NCI-H510A treated with DMSO at 0.1 percent for 48 hours (cell line): ENCODE measurements around the gene P4HA2.
A peak's percentile ranks its signal among the peaks of the same experiment; 100 is the strongest.
"Not testable (repeated sequence)": the region's sequence is repeated elsewhere in the genome, so short reads cannot be mapped to it uniquely, and the experiment has no call there.

Source experiments
- DNase-seq: peaks from one replicate; lab custom pipeline; 2025; lab: John Stamatoyannopoulos, UW

The P4HA2 gene

DNA sequence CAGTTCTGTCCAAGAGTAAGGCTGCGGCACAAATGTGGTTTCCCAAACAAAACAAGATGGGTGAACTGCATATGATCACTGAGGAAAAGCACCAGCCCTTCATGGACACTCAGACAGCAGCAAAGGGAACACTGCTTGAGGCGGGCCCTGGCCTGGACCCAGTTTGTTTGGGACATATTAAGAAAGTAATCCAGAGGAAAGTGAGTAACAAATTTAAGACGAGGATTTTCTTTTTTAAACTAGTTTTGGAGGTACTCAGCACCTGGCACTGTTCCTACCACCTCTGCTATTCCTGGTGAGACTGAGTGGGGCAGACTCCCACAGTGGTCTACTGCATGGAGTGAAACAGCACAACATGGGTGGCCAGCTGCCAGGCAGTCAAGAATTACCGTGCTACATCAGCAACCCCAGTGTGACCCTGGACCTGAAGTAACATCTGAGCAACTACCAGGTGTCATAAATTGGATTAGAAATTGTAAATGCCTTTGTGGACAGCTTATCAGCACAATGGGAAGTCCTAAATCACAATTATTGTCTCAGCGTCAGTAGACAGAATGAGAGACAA lies 28.5 kb downstream of the P4HA2 start:
- no peak for DNase-seq

DNA sequence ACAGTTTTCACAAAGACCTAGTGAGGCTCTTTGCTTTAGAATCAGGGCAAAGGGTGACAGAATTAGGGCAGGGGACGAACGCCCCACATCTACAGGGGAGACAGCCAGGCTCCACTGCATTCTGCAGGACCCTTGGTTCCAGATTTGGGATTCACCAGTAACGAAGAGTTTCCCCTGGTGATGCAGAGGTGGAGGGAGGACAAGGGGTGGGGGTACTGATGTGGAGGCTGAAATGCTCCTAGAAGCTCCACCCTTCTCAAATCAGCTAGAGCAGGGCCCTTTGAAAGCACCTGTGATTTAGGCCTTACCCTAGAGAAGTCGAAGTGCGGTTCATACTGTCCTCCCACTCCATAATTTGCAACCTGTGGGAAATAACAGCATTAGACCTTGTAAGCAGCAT lies 29.1 kb downstream of the P4HA2 start:
- DNase-seq, result no peak

DNA sequence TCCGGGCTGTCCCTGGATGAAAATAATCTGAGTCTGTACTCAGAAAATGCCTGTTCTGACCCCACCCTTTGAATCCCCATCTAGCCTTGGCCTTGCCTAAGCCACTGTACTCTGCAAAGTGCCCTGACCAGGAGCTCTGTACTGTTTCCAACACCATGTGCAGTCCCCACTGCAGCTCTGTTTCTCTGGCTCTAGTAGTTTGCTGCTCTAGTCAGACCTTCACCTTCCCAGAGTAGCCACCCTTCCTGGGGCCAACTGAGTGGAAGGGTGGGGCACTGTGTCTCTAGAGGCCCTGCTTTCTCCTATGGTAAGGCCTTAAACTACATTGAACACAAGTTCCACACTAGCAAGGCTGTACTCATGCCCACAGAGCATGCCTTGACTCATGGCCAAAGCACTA lies 31.9 kb downstream of the P4HA2 start:
- no peak for DNase-seq

DNA sequence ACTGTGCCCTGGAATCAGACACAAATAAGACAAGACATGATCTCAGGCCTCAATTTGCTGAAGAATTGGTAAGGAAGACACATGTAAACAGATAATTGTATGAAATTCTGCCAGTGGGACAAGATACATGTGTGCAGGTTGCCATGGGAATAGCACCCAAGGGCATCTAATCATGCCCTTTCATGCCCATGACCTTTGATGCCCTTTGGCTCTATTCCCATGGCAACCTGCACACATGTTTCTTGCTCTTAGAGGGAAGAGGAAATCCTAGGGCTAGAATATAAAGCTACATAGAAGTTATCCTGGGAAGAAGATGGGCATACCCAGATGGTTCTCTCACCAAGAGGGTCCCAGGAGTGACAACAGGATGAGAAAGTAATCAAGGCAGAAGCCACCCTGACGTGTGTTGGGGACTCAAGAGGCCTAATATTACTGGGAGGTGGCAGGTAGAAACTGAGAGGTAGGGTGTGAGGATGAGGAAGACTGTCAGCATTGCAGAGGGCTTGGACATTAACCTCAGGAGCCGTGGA lies 34.4 kb downstream of the P4HA2 start:
- no peak for DNase-seq

DNA sequence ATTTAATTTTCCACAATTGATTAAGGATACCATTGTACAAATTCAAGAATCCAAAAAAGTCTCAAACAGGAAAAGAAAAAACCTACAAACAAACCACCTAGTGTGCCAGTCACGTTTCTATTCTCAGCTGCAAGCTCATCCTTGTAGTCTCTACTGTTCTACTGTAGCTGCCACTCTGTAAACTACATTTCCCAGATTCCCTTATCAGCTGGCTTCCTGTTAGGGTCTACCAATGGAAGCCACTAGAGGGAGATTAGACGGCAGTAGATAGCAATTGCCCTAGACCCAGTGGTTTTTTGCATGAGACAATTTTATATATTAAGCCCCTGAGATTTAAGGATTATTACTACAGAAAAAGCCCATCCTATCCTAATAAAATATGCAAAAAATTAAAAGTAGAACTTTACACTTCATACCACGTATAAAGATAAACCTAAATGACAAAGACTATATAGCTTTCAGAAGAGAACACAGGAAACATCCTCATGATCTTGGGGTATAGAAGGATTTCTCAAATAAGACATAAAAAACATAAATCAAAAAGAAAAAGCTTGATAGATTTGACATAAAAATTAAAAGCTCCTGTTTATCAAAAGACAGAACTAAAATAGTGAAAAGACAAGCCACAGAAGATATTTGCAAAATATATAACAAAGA lies 37.4 kb downstream of the P4HA2 start:
- DNase-seq, result peak; percentile 62

DNA sequence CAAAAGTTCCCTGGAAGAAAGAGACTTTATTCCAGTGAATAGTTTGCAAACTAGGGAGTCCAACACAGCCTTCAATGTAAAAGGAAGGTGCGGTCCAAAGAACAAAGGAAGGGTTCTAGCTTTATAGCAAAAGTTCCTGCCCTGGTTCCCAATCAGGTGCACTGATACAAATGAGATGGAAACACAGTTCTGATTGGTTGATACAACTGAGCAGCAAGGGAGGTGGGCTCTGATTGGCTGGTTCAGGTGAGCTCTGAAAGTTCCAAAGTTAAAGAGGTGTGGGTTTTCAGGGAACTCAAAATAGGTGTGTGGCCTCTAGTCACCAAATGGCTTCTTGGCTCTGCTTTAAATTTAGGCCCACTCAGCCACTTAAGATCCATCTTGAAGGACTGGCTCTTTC lies 43.1 kb downstream of the P4HA2 start:
- no peak for DNase-seq

DNA sequence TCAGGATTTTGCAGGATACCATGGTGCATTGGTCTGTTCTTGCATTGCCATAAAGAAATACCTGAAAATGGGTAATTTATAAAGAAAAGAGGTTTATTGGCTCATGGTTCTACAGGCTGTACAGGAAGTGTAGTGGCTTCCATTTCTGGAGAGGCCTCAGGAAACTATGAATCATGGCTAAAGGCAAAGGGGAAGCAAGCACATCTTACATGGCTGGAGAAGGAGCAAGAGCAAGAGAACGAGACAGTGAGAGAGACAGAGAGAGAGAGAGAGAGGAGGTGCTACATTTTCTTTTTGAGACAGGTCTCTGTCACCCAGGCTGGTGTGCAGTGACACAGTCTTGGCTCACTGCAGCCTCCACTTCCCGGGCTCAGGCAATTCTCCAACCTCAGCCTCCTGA lies 43.9 kb downstream of the P4HA2 start:
- DNase-seq, result no peak

DNA sequence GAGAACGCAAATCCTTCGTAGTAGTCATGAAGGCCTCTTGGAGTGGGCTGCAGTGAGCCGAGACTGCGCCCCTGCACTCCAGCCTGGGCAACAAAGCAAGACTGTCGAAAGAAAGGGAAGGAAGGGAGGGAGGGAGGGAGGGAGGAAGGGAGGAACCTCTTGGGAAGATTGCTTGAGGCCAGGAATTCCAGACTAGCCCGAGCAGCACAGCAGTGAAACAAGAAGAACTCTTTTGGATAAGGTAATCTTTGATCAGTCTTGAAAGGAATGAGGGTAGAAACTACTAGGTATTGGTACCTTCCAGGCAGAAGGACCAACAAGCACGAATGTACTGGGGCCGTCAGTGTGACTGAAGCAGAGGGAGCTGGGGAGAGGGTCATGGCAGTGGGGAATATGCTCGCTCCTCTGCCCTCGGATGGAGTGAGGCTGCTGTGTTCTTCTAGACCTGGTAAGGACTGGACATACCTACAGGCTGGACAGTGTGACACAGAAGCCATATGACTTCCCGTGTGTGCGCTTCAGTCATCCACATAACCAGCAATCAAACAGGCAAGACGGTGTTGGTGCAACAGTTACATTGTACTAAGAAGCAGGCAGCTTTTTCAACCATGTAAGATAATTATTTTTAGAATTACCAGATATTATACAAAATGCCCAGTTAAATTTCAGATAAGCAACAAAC lies 45.2 kb downstream of the P4HA2 start:
- DNase-seq, result no peak

DNA sequence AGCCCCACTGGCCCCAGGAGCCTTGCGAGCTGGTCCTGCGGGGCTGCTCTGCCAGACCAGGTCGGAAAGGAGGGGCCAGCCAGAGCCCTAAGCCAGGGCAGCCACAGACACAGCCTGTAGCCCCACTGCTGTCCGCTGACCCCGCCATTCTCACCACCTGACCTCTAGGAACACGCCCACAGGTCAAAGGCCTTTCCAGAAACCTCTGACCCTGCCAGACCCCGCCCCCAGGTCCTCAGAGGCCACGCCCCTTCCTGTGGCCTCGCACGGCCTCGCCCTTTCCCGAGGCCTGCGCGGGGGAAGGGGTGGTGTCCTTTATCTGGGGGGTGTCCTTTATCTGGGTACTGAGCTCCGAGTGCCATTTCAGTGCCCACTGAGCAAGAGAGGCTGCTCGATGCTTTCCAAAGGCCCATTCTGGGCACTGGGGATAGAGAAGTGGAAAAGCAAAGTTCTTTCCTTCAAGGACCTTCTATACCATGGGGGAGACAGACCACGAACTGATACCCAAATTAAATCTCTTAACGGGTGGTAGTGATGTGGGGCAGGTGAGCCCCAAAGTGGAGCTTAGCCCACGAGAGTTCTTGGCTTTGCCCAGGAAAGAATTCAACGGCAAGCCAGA lies 46.5 kb downstream of the P4HA2 start:
- DNase-seq, result no peak

DNA sequence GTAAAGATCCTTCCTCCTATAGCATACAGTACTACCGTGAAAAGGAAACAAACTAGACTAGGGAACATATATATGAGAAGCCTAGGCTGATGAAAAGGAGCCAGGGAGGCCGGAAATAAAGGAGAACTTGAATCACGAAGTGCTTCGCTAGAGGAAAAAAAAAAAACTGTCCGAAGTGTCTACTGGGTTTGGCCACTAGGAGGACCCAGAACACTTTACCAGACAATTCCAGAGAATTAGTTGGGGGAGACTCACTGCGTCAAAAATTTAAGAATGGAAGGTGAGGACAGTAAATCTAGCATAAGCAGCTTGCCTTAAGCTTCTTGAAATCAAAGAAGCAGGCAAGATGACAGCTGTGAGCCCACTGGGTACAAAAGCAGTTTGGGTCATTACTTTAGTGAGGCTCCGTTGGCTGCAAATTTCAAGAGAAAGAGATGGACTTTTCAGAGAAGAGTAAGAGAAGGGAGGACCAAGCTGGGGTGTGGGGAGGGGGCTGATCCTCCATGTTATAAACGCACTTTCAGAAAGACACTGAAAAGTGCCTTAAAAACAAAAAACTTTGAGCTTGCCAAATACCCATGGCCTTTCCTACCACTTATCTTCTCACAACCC lies 47.4 kb downstream of the P4HA2 start:
- DNase-seq, result peak; percentile 31

DNA sequence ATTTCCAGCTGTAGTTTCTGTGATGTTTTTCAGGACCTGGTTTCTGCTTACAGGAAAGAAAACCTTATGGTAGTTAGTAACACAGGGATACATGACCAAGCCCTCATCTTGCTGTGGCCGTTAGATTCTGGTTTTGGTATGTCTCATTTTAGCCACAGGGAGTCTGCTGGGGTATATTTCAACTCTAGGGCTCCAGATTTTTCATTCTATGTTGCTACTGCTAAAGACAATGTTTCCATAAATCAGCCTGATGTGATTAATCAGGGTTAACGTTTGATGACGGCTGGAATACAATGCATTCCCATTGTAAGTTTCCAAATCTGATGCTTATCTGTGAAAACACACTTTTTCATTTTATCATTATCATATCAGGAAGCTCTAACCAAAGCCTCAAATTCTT lies 48.2 kb downstream of the P4HA2 start:
- no peak for DNase-seq

DNA sequence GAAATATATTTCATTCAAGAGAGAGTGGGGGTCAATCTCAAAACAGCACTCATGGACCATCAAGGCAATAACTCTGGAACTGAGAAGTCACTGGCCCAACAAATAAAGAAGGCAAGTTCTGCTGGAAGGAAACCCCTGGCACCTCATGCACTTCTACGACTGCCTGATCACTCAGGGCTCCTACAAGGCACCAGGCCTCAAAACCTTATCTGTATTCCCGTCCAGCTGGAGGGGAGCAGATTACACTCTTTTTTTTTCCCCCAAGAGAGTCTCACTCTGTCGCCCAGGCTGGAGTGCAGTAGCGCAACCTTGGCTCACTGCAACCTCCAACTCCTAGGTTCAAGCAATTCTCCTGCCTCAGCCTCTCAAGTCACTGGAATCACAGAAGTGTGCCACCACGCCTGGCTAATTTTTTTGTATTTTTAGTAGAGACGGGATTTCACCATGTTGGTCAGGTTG lies 49.9 kb downstream of the P4HA2 start:
- DNase-seq, result no peak

DNA sequence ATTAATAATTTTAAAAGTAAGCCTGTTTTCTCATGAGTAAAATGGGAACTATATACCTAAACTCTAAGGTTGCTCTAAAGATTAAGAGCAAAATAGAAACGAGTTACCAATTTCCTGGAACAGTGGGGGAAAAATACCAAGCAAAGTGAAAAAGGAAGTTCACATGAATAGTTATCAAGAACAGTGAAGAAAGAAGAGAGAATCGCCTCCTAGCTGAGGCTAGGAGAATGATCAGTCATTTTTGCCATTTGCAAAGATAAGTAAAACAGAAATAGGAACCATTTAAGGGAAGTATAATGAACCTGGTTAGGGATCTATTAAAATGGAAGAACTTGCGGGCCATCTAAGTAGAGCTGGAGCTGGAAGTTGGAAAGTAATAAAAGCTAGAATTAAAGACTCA lies 50.7 kb downstream of the P4HA2 start:
- no peak for DNase-seq

DNA sequence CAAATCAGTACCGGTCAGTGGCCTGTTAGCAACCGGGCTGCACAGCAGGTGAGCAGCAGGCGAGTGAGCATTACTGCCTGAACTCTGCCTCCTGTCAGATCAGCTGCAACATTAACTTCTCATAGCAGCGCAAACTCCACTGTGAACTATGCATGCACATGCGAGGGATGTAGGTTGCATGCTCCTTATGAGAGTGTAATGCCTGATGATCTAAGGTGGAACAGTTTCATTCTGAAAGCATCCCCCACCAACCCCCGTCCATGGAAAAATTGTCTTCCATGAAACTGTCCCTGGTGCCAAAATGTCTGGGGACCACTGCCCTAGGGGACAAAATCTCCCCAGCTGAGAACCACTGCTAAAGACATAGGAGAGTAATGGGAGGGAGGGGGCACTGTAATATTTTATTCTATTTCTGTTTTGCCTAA lies 51.1 kb downstream of the P4HA2 start:
- no peak for DNase-seq

DNA sequence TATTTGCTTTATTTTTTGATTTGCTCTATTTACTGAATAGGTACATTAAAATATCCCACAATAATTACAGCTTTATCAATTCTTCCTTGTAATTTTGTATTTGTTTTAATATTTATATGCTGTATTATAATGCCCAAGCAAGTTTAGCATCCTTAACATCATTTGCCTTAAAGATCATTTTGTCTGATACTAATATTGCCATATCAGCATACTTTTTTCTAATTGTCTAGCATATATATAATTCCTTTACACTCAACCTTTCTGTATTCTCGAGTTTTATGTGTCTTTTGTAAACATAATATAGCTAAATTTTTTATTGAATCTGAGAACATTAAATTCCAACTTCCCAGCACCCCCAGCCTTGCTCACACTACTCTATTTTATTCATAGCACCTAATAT lies 64.7 kb downstream of the P4HA2 start:
- no peak for DNase-seq

DNA sequence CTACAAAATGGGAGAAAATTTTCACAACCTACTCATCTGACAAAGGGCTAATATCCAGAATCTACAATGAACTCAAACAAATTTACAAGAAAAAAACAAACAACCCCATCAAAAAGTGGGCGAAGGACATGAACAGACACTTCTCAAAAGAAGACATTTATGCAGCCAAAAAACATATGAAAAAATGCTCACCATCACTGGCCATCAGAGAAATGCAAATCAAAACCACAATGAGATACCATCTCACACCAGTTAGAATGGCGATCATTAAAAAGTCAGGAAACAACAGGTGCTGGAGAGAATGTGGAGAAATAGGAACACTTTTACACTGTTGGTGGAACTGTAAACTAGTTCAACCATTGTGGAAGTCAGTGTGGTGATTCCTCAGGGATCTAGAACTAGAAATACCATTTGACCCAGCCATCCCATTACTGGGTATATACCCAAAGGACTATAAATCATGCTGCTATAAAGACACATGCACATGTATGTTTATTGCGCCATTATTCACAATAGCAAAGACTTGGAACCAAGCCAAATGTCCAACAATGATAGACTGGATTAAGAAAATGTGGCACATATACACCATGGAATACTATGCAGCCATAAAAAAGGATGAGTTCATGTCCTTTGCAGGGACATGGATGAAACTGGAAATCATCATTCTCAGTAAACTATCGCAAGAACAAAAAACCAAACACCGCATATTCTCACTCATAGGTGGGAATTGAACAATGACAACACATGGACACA lies 65.9 kb downstream of the P4HA2 start:
- DNase-seq, result not testable (repeated sequence)

DNA sequence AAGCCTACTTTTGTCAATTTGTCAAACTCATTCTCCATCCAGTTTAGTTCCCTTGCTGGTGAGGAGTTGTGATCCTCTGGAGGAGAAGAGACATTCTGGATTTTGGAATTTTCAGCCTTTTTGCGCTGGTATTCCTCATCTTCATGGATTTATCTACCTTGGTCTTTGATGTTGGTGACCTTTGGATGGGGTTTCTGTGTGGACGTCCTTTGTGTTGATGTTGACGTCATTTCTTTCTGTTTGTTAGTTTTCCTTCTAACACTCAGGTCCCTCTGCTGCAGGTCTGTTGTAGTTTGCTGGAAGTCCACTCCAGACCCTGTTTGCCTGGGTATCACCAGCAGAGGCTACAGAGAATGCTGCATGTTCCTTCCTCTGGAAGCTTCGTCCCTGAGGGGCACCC lies 71.2 kb downstream of the P4HA2 start:
- no peak for DNase-seq

DNA sequence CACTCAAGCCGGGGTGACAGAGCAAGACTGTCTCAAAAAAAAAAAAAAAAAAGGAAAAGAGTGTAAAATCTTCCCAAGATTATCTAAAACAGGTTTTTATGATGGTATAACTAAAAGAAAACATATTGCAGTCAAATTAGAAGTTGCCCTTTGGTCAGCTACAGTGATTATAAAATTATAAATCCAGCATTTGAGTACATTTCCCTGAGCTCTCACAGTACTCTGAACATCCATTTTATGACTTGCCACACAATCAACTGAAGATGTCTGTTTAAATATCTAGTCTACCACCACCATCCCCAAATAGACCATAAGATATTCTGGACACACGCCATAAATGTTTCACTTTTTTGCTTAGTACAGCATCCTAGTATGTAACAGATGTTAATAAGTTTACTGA lies 77.1 kb downstream of the P4HA2 start:
- no peak for DNase-seq

DNA sequence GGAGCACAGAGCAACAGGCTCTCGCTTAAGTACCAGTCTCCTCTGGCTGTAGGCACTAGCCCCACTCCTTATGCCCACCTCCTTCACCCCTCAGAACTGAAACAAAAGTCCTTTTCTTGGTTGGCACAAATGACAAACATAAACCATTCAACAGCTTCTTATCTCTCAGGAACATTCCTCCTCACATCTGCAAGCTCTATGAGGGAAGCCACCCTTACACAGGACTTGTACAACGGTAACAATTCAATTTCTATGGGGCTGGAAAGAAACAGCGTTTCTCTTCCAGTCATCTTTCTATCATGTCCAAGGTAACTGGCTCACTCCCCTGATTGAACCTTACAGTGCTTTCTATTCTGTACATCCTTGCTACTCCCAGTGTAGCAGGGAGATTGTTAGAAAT lies 80.0 kb downstream of the P4HA2 start:
- no peak for DNase-seq

DNA sequence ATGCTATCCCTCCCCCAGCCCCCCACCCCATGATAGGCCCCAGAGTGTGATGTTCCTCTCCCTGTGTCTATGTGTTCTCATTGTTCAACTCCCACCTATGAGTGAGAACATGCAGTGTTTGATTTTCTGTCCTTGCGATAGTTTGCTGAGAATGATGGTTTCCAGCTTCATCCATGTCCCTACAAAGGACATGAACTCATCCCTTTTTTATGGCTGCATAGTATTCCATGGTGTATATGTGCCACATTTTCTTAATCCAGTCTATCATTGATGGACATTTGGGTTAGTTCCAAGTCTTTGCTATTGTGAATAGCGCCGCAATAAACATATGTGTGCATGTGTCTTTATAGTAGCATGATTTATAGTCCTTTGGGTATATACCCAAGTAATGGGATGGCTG lies 82.3 kb downstream of the P4HA2 start:
- not testable (repeated sequence) for DNase-seq

DNA sequence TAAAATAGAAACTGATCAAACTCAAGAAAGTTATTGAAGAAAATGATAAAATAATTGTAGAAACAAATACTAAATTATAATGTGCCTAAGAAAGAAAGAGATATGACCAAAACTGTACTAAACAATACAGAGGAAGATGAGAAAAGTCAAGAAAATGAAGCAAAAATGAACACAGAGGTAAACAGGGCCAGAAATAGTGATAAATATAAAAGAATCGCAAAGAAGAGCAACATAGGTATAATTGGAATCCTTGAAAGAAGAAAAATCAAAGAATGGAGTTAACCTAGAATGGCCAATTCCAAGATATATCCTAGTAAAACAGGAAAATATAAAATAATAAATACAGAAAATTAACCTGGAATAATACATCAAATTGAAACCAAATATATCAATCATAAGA lies 84.5 kb downstream of the P4HA2 start:
- no peak for DNase-seq

DNA sequence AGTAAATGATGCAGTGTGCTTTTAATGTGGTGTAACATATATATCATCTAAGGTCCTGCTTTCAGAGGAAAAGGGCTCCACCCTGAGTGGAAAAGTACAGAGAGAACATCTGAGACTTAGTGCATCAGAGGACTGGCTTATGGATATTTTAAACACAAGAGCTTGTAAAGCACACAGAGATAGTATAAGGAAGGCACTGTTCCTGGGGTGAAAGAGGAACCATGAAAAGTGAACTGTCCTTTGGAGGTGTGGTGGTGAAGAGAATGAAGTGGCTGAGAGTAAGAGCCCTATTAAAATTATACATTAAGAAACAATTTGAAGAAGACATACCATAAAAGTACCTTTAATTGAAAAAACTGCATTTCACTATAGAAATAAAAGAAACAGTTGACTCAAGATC lies 85.2 kb downstream of the P4HA2 start:
- DNase-seq, result no peak
